GM12891 (cell line): ENCODE results near the gene KMT5C.

Experiments
- DNase-seq: peaks from one replicate; pipeline ENCODE4 v3.0.0; 2011; ENCODE audit warnings: low spot score; ENCODE audit not compliant: insufficient read length
- FAIRE-seq: peaks from 2 replicates; lab custom pipeline; 2011; peaks lifted over from hg19 to GRCh38; lab: Jason Lieb, UNC
- PAX5 ChIP-seq: IDR thresholded peaks from 2 replicates; pipeline ENCODE4 v1.6.1; 2011; ENCODE audit warnings: low read length, moderate library complexity, mild to moderate bottlenecking; ENCODE audit not compliant: insufficient read depth, severe bottlenecking
- POLR2A ChIP-seq: IDR thresholded peaks from 2 replicates; pipeline ENCODE4 v1.6.1; 2011; ENCODE audit warnings: low read depth, low read length, control low read depth
- POLR2AphosphoS5 ChIP-seq: IDR thresholded peaks from 2 replicates; pipeline ENCODE4 v1.6.1; 2011; ENCODE audit warnings: low read depth, low read length, control low read depth
- POU2F2 ChIP-seq: IDR thresholded peaks from 2 replicates; pipeline ENCODE4 v1.6.1; 2011; ENCODE audit warnings: low read depth, mild to moderate bottlenecking, control low read depth, low read length, moderate library complexity
- SPI1 ChIP-seq: IDR thresholded peaks from 2 replicates; pipeline ENCODE4 v1.6.1; 2011; ENCODE audit warnings: low read depth, low read length, control low read depth
- TAF1 ChIP-seq: IDR thresholded peaks from 2 replicates; pipeline ENCODE4 v1.6.1; 2011; ENCODE audit warnings: low read depth, low read length, control low read depth

Gene KMT5C

DNA sequence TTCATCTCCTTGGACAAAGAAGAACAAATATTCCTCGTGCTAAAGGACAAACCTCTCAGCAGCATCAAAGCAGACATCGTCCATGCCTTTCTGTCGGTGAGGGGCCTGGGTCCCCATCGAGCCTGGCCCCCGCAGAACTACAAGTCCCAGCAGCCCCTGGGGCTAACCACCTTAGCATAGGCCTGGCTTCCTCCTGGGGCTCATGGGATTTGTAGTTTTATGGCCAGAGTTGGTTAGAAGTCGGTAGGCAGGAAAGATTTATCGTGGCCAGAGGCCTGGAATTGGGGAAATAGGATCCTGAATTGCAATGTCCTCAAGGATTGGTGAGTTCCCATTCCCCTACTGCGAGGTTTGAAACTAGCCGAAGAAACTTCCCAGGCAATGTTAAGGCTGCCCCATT, 34.2 kb upstream of the KMT5C start:
- peak; percentile 59 for DNase-seq
- FAIRE-seq = no peak
- TF ChIP-seq POU2F2 (no peak), POLR2A (no peak), TAF1 (no peak), PAX5 (no peak), SPI1 (no peak), POLR2AphosphoS5 (no peak)

DNA sequence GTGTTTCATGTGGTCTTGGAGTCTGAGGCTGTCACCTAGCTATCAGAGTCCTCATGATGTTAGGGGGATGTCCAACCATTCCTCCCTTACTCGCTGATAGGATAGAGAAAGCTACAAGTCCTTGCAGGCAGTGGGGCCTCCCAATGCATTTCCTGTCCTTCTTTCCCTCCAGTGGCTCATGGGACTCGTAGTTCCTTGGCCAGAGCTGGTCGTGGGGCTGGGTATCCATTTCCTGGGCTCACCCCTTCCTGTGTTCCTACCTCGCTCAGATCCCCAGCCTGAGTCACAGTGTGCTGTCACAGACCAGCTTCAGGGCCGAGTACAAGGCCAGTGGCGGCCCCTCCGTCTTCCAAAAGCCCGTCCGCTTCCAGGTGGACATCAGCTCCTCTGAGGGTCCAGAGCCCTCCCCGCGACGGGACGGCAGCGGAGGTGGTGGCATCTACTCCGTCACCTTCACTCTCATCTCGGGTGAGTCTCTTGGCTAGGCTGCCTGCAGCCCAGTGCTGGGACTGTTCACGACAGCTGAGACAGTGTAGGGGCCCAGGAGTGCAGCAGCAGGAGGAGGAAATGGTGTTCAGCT, 33.6 kb upstream of the KMT5C start:
- TF ChIP-seq POLR2A (no peak), PAX5 (no peak), POLR2AphosphoS5 (no peak), TAF1 (no peak), SPI1 (no peak), POU2F2 (no peak)
- DNase-seq = no peak
- FAIRE-seq = no peak

DNA sequence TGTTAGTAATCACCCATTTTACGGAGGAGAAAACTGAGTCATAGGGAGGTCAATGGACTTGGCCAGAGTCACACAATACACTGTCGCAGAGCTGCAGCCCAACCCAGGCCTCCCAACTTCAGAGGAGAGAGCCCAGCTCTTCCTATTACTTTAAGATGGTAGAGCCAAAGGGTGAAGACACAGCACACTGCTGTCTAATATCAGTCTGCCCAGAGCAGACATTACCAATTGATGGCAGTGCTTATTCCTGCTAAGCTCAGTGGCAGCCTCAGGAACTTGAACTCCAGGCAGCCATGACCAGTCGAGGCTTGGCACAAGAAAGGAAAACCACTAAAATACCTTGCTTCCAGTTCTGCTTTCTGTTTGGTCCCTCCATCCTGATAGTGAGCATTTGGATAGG, 33.0 kb upstream of the KMT5C start:
- no peak for DNase-seq
- FAIRE-seq = no peak
- TF ChIP-seq PAX5 = no peak
- TF ChIP-seq SPI1 = no peak
- no peak for TF ChIP-seq POU2F2
- no peak for TF ChIP-seq POLR2A
- no peak for TF ChIP-seq POLR2AphosphoS5
- no peak for TF ChIP-seq TAF1

DNA sequence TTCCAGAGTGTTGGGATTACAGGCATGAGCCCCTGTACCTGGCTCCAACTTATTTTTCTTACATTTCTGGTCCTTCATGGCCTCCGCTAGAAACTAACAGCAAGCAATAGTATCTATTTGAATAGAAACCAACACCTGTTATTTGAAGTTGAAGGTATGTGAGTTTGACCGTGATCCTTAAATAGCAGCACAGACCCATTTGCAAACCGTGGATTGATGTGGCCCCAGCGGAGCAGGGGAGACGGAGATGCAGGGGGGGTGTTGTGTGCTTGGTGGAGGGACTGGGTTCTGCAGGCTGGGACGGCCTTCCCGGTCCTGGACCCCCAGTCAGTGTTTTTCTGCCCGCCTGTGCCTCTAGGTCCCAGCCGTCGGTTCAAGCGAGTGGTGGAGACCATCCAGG, 31.4 kb upstream of the KMT5C start:
- peak; percentile 63 for FAIRE-seq
- TF ChIP-seq POU2F2 = no peak
- TF ChIP-seq POLR2AphosphoS5 = no peak
- TF ChIP-seq PAX5 = no peak
- no peak for TF ChIP-seq POLR2A
- no peak for TF ChIP-seq SPI1
- no peak for TF ChIP-seq TAF1
- no peak for DNase-seq

DNA sequence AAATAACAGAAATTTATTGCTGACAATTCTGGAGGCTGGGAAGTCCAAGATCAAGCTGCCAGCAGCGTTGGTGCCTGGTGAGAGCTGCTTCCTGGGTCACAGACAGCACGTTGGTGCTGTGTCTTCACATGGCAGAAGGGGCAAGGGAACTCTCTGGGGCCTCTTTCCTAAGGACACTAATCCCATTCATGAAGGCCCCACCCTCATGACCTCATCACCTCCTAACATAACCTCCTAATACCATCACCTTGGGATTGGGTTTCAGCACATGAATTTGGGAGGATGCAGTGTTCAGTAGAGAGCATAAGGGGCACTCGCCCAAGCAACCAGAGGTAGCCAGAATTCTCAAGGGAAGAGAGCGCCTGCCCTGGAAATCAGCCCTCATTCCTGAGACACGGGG, 30.2 kb upstream of the KMT5C start:
- no peak for TF ChIP-seq SPI1
- TF ChIP-seq POLR2AphosphoS5 = no peak
- TF ChIP-seq PAX5 = no peak
- no peak for TF ChIP-seq POLR2A
- TF ChIP-seq TAF1 = no peak
- TF ChIP-seq POU2F2 = no peak
- DNase-seq = no peak
- FAIRE-seq = no peak

DNA sequence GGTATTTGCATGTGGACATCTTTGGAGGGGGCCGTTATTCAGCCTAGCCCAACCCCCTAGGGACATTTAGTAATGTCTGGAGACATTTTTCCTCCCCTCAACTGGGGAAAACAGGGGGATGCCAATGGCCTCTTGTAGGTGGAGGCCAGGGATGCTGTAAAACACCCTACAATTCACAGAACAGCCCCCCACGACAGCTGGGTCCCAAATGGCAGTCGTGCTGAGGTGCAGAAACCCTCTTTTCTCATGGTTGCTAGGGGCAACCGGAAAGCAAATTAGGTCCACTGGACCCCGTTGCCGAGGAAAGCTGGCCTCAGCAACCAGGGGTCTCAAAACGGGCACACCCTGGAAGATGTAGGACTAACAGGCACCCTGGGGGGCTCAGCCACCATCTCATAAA, 29.2 kb upstream of the KMT5C start:
- no peak for TF ChIP-seq POU2F2
- no peak for TF ChIP-seq SPI1
- TF ChIP-seq TAF1 = no peak
- TF ChIP-seq POLR2AphosphoS5 = no peak
- TF ChIP-seq POLR2A = no peak
- TF ChIP-seq PAX5 = no peak
- FAIRE-seq = no peak
- no peak for DNase-seq

DNA sequence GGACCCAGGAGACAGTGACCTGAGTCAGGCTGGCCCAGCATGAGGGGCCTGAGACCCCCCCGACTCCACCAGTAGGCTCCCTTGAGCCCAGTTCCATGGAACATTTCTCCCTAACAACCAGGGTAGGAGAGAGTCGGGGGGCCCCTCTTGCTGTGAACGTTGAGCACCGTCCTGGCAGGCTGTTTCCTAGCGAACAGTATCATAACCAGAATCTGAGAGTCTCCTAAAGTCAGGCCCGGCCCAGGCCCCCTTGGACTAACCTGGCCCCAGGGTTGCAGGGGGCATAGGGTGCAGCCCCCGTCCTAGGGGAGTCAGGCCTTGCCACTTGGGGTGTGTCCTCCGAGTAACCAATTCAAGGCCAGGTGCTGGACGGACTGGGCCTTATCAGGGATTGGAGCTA, 28.3 kb upstream of the KMT5C start:
- TF ChIP-seq POU2F2 (no peak), SPI1 (no peak), PAX5 (no peak), TAF1 (no peak), POLR2AphosphoS5 (no peak), POLR2A (no peak)
- DNase-seq = no peak
- no peak for FAIRE-seq

DNA sequence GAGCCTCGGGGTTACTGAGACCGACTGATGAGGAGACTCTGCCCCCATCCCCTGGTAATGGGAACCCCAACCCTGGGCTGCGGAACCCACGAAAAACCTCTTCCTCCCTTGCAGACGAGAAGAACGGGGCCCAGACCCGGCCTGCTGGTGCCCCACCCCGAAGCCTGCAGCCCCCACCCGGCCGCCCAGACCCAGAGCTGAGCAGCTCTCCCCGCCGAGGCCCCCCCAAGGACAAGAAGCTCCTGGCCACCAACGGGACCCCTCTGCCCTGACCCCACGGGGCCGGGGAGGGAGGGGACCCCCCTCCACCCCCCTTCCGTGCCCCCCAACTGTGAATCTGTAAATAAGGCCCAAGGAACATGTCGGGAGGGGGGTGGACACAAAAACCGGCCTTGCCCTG, 27.9 kb upstream of the KMT5C start:
- DNase-seq (no peak), FAIRE-seq (no peak)
- TF ChIP-seq SPI1 (no peak), PAX5 (no peak), POLR2A (no peak), POLR2AphosphoS5 (no peak), POU2F2 (no peak), TAF1 (no peak)

DNA sequence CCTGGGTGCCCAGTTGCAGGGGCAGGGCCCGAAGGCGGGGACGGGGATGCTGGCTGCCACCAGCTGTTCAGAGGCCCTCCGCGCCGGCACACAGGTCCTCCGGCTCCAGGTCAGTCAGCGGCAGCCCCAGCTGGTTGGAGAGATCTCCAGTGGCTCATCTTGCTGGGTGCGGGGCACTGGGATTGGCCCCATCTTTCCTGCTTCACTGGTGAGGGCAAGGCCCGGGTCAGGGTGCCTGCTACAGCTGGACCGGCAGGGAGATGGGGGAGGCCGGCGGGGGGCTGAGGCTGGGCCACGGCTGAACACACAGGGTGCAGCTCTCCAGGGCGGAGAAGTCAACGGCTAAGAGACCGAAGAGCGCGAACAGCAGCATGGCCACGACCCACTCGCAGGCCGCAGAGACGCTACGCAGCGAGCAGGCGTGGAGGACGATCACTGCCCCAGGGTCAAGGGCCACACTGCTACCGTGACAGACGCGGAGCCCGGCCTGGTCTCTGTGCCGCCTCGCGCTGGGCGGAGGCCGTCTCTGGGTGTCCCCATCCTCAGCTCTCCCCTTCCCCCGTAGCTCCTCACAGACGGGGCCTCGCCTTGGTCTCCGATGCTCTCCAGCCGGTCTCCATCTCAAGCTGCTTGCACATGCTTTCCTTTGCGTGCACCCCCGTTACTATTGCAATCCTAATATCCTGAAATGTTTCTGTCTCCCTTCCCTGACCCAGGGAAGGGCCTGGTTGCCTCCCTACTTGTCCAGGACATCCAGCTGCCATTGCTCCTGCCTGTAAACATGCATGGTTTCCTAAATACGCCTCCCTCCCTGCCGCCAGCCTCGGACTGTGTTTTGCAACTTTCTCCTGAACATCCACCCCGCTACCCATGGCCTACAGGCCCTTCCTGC, 26.8 kb upstream of the KMT5C start:
- TF ChIP-seq SPI1 = no peak
- no peak for TF ChIP-seq POLR2AphosphoS5
- TF ChIP-seq TAF1 = no peak
- TF ChIP-seq POU2F2 = no peak
- no peak for TF ChIP-seq PAX5
- TF ChIP-seq POLR2A = no peak
- FAIRE-seq (no peak), DNase-seq (no peak)
